Measurements from ENCODE around the gene IL17RB. TPM values are rescaled to one million over a fixed set of nuclear protein-coding genes. Genes with fewer than 3 reads are reported as not detected.

IL17RB gene
- total RNA-seq, 3 donors from 2014 or later = 0.64 to 61.6 (median 46.5) TPM

DNA sequence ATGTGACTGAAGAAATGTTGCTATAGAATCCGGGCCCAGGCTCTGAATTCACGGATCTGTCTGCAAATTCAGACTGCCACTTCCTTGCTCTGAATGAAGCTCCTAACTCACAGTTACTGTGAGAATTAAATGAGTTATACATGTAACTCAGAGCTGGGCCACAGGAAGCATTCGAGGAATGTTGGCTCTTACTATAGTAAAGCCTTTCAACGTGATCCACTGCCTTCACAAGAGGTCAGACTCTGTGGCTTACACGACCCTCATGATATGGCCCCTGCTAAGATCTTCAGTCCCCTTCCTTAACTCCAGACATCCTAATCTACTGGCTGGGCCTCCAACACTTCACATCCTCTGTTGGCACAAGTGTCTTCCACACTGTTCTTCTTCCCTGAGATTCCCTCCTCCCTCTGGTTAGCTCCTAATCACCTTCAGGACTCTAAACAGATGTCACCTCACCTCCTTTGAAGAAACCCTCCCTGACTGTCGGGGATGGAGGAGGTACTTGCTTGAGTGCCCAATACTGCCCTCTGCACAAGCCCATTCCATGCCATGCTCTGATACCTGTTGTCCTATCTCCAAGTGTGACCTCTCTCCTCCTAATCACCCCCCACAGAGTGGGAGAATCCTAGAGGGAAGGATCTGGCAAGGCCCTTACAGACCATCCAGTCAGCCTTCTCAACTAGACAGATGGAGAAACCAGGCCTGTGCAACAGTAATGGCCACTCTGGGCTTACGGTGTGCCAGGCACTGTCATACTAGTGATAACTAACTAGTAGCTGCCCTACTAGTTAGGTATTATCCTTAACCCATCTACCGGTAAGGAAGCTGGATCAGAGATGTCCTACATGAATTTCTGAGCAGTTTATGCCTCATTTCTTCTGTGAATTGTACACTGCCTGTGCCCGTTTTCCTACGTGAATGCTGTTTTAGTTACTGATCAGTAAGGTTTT, 34.3 kb downstream of the IL17RB start:
- H3K36me3 ChIP-seq = no peaks in the 10 kb centered on the region
- H3K27ac ChIP-seq = peak overlapping the region in 1 of 2 donors; percentile 74
- no peaks in the 10 kb centered on the region for H3K9me3 ChIP-seq
- TF ChIP-seq, protein P1, sequence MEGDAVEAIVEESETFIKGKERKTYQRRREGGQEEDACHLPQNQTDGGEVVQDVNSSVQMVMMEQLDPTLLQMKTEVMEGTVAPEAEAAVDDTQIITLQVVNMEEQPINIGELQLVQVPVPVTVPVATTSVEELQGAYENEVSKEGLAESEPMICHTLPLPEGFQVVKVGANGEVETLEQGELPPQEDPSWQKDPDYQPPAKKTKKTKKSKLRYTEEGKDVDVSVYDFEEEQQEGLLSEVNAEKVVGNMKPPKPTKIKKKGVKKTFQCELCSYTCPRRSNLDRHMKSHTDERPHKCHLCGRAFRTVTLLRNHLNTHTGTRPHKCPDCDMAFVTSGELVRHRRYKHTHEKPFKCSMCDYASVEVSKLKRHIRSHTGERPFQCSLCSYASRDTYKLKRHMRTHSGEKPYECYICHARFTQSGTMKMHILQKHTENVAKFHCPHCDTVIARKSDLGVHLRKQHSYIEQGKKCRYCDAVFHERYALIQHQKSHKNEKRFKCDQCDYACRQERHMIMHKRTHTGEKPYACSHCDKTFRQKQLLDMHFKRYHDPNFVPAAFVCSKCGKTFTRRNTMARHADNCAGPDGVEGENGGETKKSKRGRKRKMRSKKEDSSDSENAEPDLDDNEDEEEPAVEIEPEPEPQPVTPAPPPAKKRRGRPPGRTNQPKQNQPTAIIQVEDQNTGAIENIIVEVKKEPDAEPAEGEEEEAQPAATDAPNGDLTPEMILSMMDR (IDR thresholded peaks at IDR 0.05) = no peak
- TF ChIP-seq POLR2AphosphoS5 (IDR thresholded peaks at IDR 0.05) = no peak
- TF ChIP-seq POLR2A (IDR thresholded peaks at IDR 0.05) = no peak
- intact Hi-C loops (cut with DNase I; ENCODE audit: low total_unique reads) = loop anchor here (5.0 kb wide), 1 partner anchor 1292 kb away; no protein-coding TSS in a partner anchor
- H3K4me1 ChIP-seq = peaks cover 5 to 13% of the 10 kb centered on the region in 2 donors
- no peaks in the 10 kb centered on the region for H3K27me3 ChIP-seq
- peak overlapping the region; percentile 95 to 96 (median 96) for H3K4me3 ChIP-seq
- no peak for DNase-seq (ENCODE audit: low spot score in 2 of 2)

DNA sequence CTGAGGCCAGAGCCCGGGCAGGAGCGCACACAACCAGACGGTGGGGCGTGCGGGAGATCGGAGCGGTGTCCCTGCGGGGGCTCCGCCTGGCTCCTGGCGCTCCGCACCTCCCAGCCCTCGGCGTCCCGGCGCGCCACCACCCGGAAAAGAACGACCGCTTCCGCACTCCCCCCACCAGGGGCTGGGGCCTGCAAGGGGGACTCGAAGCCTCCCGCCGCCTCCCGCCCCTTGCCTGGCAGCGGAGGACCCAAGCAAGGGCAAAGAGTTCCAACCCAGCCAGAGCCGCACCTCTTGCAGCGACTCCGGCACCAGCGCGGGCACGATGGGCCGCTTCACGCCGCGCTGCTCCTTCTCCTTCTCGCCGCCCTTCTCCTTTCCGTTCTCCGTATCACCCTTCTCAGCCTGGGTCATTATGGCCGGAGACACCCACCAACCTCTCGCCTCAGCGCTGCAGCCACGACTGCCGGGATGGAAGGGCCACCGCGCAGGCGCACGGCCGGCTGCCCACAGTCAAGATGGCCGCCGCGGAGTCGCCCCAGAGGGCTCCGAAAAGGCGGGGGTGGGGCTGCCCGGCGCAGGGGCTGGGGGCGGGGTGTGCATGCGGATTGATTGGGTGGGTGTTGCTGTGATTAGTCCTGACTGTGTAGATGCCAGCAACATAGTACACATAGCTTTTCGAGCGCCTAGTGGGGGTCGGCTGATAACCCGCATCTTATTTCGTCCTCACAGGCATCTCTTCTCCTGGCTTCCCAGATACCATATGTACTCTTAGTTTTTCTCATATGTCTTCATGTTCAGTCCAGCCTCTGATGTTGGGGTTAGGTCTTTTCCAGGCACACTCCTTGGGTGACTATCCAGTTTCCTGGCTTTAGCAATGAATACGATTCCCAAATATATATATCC, 35.6 kb downstream of the IL17RB start, which contains the start of gene ACTR8:
Gene ACTR8, minus strand, starts transcription at position 462 of the 903 bp plus-strand sequence. Its CDS starts 51 bp downstream, at position 411.
- Histone ChIP-seq H3K27ac (peak within 1 kb of the TSS; percentile 74 to 91), H3K4me3 (peak within 1 kb of the TSS; percentile 95 to 96 (median 96)), H3K36me3 (no peaks in the 10 kb centered on the region), H3K9me3 (no peaks in the 10 kb centered on the region), H3K4me1 (peaks cover 5 to 13% of the 10 kb centered on the region in 2 donors), H3K27me3 (no peaks in the 10 kb centered on the region)
- DNase-seq (ENCODE audit: low spot score in 2 of 2) = peak; percentile 50 to 72
- TF ChIP-seq POLR2A (IDR thresholded peaks at IDR 0.05) (no peak), POLR2AphosphoS5 (IDR thresholded peaks at IDR 0.05) (peak; percentile 18 to 48 (median 36))
- TF ChIP-seq, protein P1 (IDR thresholded peaks at IDR 0.05) = peak in 2 of 3 donors; percentile 16 to 32
- intact Hi-C loops (cut with DNase I; ENCODE audit: low total_unique reads) = loop anchor here (5.0 kb wide), 1 partner anchor 1290 kb away; no protein-coding TSS in a partner anchor

DNA sequence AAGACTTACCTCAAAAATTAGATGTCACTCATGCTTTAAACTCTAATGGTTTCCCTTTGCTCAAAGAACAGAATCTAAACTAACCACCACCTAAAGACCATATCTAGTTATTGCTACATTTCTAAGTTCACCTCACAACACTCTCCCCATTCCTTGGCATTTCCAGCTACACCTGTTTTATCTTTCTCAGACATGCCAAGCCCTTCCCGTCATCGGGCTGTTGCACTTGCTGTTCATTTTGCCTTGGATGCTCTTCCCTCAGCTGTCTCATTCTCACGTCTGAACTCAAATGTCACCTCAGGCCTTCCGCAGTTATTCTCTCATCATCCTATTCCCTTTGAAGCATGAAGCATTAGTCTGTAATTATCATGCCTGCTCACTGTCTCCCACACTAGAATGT, 36.6 kb downstream of the IL17RB start:
- TF ChIP-seq POLR2AphosphoS5 (IDR thresholded peaks at IDR 0.05) (no peak), POLR2A (IDR thresholded peaks at IDR 0.05) (no peak)
- TF ChIP-seq, protein P1 (IDR thresholded peaks at IDR 0.05) = no peak
- intact Hi-C loops (cut with DNase I; ENCODE audit: low total_unique reads) = loop anchor here (5.0 kb wide), 1 partner anchor 1289 kb away; no protein-coding TSS in a partner anchor
- peaks cover 5 to 13% of the 10 kb centered on the region in 2 donors for H3K4me1 ChIP-seq
- H3K9me3 ChIP-seq = no peaks in the 10 kb centered on the region
- no peak overlapping the region for H3K4me3 ChIP-seq
- H3K27me3 ChIP-seq = no peaks in the 10 kb centered on the region
- no peak for DNase-seq (ENCODE audit: low spot score in 2 of 2)
- no peak overlapping the region for H3K27ac ChIP-seq
- H3K36me3 ChIP-seq = no peaks in the 10 kb centered on the region

DNA sequence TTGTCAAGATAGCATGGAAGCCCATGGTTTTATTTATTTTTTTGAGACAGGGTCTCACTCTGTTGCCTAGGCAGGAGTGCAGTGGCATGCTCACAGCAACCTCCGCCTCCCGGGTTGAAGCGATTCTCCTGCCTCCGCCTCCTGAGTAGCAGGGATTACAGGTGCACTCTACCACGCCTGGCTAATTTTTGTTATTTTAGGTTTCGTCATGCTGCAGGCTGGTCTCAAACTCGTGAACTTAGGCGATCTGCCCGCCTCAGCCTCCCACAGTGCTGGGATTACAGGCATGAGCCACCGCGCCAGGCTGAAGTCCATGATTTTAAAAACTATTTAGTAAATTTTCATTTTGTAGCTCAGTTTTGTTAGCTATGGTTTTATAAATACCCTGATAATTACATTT, 38.3 kb downstream of the IL17RB start:
- no peak overlapping the region for H3K27ac ChIP-seq
- peaks cover 5 to 13% of the 10 kb centered on the region in 2 donors for H3K4me1 ChIP-seq
- H3K4me3 ChIP-seq = no peak overlapping the region
- no peaks in the 10 kb centered on the region for H3K9me3 ChIP-seq
- DNase-seq (ENCODE audit: low spot score in 2 of 2) = no peak
- intact Hi-C loops (cut with DNase I; ENCODE audit: low total_unique reads) = loop anchor here (5.0 kb wide), 1 partner anchor 1288 kb away; no protein-coding TSS in a partner anchor
- H3K36me3 ChIP-seq = no peaks in the 10 kb centered on the region
- TF ChIP-seq, protein P1 (IDR thresholded peaks at IDR 0.05) = no peak
- TF ChIP-seq POLR2A (IDR thresholded peaks at IDR 0.05) = no peak
- TF ChIP-seq POLR2AphosphoS5 (IDR thresholded peaks at IDR 0.05) = no peak
- no peaks in the 10 kb centered on the region for H3K27me3 ChIP-seq

Data from breast epithelium (tissue), 4 donors.